OCI-LY7 (cell line): Measurements from ENCODE around the gene CCDC38.

Experiments
- EZH2phosphoT487 ChIP-seq: fragments of 200-600 bp; sonication (generic); IDR thresholded peaks from 2 replicates; pipeline ENCODE4 v1.6.1; 2018; ENCODE audit warnings: low read depth, borderline replicate concordance, mild to moderate bottlenecking, mixed run types, antibody characterized with exemption, low read length, moderate library complexity, mixed read lengths
- TF ChIP-seq, protein P1 (sequence below): fragments of 200-600 bp; sonication (generic); conservative IDR thresholded peaks from 2 replicates; pipeline ENCODE4 v1.5.1; 2014; ENCODE audit warnings: mild to moderate bottlenecking, antibody characterized with exemption, low read length, moderate library complexity, mixed read lengths

DNA sequence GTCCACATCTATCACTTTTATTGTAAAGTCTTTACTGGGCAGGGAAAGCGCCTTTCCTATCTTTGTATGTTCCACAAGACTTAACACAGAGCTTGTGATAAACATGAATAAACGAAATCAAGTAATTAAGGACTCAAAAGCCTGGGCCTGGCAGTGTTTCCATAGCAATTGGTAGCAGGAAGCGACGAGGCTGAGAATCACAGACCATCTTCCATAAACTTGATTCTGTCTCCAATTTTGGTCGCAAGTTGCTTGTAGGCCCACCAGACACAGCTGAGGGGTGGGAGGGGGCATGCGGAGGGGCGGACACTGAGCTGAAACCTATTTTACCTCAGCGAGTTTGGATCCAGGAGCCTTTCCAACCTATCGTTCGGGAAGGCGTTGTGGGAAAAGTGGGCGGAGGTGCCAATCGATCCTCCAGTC, 302 bp downstream of the CCDC38 start:
- TF ChIP-seq, protein P1, sequence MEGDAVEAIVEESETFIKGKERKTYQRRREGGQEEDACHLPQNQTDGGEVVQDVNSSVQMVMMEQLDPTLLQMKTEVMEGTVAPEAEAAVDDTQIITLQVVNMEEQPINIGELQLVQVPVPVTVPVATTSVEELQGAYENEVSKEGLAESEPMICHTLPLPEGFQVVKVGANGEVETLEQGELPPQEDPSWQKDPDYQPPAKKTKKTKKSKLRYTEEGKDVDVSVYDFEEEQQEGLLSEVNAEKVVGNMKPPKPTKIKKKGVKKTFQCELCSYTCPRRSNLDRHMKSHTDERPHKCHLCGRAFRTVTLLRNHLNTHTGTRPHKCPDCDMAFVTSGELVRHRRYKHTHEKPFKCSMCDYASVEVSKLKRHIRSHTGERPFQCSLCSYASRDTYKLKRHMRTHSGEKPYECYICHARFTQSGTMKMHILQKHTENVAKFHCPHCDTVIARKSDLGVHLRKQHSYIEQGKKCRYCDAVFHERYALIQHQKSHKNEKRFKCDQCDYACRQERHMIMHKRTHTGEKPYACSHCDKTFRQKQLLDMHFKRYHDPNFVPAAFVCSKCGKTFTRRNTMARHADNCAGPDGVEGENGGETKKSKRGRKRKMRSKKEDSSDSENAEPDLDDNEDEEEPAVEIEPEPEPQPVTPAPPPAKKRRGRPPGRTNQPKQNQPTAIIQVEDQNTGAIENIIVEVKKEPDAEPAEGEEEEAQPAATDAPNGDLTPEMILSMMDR, result no peak
- TF ChIP-seq EZH2phosphoT487, result no peak
